ENCODE results near the gene LAMB1.

Gene LAMB1

DNA sequence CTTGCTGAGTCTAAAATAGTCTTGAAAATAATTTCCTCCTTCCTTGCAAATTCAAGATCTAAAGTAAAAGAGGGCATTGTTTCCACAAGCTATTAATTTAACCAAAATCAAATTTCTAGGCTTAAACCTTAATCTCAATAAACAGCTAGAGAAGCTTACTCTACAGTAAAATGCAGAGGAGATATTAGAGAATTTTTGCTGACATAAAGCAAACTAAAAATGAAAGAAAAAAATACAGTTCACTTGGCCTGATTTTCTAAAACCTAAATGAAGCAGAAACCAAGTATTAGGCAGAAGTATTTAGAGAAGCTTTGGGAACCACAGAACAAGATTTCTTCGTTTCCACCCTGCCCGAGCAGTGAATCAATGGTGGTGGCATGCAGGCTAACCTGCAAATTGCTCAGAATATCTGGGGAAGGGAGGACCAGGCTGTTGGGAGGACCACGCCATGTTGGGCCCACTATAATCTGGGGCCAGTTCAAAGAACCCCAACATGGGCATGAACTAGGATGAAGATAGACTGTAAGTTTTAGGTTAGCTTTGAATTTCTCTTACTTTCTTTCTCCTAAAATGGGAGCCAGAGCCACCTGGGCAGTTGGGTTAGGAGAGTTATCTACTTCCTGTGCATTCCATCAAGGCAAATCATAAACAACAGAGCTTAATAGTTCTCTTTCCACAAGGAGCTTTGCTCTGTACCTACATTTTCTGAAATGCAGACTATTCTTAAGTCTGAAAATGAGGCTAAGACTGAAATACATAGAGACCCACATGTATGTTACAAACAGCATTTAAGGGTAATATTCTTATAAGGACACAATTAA lies 4.1 kb downstream of the LAMB1 start:
- no peak for DNase-seq (ENCODE audit: low read depth in 3 of 3)

DNA sequence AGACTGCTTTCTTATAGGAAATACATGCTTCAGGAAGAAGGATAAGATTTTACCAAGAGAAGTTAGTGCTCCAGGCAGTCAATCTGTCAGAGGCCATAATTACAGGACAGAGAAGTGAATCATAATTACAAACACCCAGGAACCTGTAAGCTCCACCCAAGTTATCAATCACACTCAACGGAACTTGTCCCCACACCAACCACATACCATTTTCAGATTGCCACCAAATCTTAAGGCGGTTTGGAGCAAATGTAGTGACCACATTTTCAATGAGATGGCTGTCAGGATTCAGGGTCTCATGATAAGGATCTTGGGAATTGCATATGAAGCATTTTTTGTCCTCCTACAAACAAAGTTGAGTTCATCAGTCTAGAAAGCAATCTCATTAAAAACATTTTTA lies 4.8 kb downstream of the LAMB1 start:
- no peak for DNase-seq (ENCODE audit: low read depth in 3 of 3)

DNA sequence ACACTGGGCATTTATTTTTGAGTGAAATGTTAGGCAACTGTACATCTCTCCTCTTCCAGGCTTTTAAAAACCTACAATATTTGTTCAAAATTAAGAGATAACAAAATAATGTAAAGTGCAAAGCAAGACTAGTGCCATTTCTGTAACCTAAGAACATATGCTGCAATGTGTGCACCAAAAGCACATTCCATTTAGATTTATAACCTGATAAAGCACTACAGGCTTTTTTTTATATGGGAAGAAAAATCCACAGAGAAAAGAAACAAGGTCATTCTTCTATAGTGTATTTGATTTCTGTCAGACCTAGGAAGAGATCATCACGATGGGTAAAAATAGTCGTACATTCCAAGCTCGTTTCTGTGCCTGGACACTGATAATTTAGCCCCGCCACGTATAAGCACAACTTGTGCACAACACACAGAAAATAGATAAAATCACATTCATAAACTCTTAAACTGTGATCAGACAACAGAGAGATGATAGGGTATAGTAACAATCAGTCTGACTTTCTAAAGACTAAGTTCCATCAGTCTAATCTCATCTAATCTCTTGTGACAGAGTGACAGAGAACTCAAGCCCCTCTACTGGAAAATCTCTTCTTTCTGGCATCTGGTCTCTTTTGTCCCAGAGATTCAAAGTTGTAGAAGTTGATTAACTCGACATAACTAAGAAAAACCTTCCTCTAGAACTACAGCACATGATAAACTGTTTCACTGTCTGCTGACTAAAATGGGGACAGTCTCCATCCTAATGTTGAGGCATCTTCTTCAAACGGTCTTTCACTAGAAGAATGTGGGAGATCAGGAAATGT lies 6.7 kb downstream of the LAMB1 start:
- no peak for DNase-seq (ENCODE audit: low read depth in 3 of 3)

DNA sequence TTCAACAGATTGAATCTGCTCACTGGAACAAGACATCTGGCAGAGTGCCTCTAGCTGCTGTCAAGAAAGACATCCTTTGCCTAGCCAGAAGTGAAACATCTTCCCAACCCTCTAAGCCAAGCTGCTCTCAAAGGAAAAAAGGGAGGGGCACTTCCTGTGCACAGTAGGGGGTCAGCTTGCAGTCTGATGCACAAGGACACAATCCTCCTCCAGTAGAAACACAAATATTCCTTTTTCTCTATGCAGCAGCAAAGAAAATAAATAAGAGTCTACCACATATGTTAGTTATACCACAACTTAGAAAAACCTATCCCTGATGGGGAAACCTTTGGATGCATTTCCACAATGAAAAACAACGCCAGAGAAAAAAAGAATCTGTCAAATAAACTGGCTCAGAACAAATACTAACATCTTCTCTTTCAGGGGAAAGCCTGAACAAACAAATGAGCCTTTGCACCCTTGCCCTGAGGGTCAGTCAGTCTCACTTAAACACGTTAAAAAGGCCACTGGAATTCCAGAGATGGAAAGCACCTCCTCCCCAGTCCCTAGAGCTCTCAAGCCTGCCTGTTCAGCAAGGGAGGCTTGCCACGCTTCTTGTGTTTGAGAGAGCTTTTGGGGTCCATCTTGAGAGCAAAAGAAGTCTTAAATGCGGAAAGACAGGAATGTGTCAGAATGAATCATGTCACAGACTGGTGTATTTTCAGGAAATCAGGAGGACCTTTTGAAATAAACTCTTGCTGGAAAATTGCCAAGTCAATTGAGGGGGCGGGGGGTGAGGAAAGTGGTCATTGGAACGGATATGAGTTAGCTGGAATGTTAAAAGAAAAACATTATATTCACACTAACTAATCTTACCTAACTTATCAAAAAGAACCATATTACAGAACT lies 7.5 kb downstream of the LAMB1 start:
- DNase-seq (ENCODE audit: low read depth in 3 of 3): no peak

DNA sequence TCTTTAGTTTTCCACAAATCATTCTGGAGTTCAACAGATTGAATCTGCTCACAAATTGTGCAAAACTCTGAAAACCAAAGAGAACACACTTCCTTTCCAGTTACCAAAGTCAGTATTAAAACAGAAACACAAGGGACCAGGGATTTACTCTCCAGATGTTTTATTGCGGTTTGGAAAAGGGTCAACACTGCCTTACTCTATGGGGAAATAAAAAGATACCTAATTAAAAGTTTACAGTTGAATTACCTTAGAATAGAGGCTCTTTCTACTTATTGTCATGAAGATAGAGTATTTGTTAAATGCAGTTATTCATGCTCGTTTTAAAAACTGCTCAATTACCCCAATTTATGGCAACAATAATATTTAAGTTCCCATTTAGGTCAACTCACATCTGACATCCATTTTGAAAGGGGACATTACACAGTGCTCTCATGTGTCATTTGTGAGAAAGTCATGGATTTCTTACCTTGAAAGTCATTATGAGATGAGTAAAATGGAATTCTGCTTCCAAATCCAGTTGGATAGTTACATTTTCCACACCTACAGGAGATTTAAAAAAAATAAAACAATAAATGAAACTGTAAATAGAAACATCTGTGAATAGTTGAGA lies 8.4 kb downstream of the LAMB1 start:
- DNase-seq (ENCODE audit: low read depth in 3 of 3): no peak

DNA sequence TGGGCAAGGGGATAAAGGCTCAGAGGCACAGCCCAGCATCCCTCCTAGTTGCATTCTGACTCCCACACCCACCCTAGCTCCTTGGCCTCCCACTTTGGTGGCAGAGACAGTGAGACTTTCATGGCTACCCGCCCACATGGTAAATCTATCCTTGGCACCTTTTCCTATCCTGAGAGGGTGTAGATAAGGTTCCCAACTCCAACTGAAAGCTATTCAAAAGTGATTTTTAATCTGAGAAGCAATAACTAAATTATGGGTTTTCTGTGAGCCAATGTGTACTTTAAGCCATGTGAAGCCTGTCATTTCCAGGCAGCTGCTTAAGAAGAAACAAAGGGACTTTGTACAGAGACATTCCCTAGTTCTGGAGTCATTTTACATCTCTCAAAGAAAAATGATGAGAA lies 9.1 kb downstream of the LAMB1 start:
- no peak for DNase-seq (ENCODE audit: low read depth in 3 of 3)

DNA sequence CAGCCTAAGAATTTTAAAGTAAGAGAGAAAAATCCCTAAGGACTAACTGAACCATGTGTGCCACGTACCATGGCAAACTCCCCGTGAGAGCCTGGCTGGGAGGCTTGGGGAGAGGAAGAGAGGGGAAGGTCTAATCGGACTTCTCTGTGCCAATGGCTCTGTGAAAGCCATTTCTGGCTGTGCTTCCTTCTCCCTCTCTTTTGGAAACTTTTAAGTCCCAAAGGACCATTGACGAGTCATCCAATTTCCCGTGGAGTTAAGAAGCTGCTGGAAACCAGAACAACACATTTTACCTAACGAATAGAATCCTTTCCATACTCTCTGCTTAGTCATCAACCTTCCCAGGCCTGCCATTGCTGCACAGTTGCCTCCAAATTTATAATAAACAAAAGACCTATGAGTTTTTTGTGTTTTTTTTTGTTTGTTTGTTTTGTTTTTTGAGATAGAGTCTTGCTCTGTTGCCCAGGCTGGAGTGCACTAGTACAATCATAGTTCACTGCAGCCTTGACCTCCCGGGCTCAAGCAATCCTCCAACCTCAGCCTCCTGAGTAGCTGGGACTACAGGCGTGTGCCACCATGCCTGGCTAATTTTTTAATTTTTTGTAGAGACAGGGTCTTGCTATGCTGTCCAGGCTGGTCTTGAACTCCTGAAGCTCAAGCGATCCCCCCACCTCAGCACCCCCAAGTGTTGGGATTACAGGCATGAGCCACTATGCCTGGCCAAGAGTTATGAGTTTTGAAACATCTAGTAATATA lies 13.2 kb downstream of the LAMB1 start:
- no peak for DNase-seq (ENCODE audit: low read depth in 3 of 3)

DNA sequence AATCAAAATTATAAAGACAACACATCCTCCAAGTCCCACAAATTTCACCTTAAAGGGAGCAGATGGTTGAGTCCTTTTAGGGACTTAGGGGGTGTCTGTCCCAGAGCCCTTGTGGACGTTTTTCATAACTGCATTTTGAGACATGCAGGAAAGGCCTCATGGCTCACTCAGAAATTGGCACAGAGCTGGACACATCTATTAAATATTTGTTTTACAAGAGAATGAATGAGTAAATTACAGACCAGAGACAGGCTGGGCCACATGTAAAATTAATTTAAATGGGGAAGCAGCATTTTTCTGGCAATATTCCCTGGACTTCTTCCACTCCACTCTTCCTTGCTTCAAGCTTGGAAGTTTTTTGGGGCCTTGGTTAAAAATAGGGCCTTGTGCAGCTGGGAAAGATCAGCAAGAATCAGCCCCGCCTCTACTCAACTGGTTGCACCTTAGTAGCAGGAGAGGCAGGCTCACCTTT lies 20.0 kb downstream of the LAMB1 start:
- DNase-seq (ENCODE audit: low read depth in 3 of 3): no peak

DNA sequence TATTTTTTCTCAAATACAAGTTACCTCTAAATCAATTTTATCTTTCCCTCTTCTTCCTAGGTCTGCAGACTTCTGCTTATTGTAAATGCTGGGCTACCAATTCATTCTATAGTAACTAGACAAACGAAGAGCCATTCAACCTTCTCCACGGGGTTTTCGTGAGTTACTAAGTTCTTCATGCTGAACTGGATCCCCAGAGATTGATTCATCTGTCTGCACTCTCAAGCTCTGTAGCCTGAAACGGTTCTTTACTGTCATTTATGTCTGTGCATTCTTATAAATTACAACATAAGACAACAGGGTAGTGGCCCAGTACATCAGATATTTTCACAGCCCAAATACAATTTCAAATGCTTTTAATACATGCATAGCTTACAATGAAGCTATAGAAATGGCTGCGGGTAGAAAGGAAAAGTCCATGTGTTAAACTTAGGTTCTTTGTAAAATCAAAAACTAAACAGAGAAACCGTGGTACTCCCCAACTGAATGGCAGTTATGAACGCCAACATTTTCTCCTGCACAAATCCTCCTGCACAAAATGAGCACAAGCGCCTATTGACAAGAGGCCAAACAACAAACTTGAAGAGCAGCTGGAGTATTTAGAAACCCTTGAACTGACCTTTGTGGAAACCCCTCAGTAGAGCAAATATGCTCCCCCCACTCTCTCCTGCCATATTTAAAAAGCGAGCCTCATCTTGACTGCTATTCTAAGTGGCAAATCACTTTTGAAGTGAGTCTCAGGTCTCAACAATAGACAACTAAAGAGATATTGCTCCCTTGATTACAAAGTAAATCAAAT lies 20.7 kb downstream of the LAMB1 start:
- DNase-seq (ENCODE audit: low read depth in 3 of 3): no peak

DNA sequence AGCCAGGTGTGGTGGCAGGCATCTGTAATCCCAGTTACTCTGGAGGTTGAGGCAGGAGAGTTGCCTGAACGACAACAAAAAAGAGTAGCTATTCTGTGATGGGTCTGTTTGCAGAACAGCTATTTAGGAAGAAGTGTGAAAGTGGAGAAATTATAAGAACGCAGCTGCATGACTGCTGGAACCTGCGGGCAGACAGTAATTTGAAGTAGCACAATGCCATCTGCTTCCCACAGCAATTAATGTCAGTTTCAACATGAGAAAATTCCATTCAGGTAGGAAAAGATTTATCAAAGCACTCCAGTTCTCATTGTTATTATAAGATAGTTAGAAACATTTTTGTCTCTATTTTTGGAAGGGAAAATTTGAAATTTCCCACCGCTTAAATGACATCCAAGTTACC lies 21.5 kb downstream of the LAMB1 start:
- DNase-seq (ENCODE audit: low read depth in 3 of 3): no peak

DNA sequence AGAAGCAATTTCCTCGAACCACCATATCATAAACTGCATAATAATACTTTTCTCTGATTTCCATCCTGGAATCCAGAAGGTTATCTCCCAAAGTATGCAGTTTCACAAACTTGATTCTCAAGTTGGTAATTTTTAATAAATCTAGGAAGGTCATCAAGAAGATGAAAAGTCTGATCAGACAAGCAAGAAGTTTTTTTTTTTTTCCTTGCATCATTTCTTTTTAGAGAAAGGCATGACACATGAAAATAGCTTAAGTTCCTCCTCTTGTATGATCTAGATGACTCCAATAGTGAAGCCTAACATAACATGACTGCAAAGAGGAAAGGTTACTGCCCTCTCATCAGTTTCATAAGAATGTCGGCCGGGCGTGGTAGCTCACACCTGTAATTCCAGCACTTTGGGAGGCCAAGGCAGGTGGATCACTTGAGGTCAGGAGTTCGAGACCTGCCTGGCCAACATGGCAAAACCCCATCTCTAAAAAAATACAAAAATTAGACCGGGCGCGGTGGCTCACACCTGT lies 22.2 kb downstream of the LAMB1 start:
- DNase-seq (ENCODE audit: low read depth in 3 of 3): no peak

DNA sequence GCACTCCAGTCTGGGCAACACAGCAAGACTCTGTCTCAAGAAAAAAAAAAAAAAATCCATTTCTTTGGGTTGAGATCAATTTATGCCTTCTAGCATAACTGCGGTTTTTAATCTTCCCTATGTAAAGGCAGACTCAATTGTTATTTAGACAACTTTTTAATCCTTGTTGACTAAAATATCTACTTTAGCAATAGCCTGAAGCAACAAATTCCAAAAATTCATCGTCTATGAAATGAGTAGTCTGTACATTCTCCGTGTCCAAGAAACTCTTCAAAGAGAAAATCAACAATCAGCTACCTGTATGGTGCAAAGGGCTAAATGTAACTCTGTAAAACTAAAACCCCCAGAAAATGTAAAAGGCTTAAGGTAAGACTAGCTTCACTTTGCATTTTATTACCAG lies 22.8 kb downstream of the LAMB1 start:
- DNase-seq (ENCODE audit: low read depth in 3 of 3): no peak

DNA sequence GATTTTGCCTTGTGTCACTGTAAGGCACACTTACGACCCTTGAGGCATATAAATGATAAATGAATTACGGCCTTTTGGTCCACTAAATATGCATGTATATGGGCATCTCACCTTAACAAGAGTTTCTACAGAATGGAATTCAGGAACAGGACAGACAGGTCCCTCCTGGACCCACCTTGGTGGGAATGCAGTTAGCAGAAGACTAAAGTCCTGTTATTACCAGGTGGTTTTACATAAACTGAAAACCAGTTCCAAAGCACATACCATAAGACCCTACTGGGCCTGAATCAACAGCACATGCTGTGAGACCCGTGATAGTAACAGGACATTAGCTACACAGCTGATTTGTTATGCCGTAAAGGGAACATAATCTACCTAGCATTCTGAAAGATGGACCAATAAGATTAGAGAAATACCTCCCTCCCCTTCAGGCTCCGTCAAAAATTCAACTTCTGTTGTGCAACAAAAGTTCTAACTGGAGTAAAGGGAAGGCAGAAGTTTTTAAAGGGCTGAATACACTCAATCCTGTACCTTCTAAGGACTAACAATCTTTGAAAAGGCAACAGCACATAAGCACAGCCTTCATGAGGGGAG lies 24.0 kb downstream of the LAMB1 start:
- DNase-seq (ENCODE audit: low read depth in 3 of 3): no peak

DNA sequence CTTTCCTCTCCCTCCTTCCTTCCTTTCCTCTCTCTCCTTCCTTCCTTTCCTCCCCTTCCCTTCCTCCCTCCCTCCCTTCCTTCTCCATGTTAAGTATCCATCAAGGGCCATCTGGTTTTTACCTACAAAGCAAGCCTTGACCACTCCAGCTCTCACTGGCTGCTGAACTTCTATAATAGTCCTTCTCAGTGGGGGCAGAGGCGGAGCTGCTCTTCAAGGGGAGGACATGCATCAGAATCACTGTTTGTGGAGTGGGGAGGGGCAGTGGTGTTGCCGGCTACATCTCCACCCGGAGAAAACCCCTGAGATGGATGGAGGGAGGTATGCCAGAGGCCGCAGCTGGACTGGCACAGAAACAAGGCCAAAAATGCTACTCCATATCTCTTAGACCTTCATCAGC lies 25.9 kb downstream of the LAMB1 start:
- DNase-seq (ENCODE audit: low read depth in 3 of 3): no peak

DNA sequence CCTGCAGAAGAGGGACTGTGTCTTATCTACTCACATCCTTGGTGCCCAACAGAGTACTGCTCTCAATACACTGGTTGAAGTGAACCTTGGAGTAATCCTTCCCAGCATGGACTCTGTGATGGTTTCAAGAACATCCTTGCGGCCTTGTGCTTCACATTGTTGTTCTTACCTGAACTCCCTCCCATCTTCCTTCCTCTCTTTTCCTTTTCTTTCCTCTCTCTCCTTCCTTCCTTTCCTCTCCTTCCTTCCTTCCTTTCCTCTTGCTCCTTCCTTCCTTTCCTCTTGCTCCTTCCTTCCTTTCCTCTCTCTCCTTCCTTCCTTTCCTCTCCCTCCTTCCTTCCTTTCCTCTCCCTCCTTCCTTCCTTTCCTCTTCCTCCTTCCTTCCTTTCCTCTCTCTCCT lies 26.3 kb downstream of the LAMB1 start:
- no peak for DNase-seq (ENCODE audit: low read depth in 3 of 3)

DNA sequence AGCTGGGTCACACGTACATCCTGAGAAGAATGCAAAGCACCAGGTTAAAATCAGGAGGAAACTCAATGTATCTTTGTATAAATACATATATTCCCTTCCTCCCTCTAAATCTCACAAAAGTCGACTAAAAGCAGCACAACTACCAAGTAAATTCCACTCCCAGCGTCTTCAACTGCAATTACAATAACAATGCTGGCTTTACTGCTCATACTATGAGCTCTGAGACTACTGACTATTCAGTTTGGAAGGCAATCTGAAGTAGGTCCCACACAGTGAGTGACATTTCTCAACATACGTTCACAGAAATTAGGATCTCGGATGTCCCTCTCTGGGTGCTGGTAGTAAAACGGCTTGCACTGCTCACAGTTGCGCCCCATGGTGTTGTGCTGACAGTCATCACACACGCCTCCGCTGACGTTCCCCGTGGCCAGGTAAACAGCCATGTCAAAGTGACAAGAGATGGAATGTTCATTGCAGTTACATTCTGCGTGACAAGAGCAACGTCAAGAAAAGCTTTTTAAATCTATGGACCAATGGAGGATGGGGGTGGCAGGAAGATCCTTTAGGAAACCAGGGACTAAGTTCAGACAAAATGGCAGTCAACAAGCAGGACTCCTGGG lies 27.5 kb downstream of the LAMB1 start:
- DNase-seq (ENCODE audit: low read depth in 3 of 3): no peak

DNA sequence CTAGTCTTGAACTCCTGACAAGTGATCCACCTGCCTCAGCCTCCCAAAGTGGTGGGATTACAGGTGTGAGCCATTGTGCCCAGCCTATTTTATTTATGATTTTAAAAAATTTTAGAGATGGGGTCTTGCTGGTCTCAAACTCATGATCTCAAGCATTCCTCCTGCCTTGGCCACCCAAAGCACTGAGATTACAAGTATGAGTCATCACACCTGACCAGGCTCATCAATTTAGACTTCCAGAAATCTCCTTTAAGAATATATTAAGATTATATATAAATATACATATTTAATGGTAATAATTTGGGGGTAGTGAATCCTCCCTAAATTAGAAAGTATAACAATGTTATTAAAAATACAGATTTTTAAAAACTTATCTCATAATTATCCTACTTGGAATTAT lies 29.1 kb downstream of the LAMB1 start:
- no peak for DNase-seq (ENCODE audit: low read depth in 3 of 3)

DNA sequence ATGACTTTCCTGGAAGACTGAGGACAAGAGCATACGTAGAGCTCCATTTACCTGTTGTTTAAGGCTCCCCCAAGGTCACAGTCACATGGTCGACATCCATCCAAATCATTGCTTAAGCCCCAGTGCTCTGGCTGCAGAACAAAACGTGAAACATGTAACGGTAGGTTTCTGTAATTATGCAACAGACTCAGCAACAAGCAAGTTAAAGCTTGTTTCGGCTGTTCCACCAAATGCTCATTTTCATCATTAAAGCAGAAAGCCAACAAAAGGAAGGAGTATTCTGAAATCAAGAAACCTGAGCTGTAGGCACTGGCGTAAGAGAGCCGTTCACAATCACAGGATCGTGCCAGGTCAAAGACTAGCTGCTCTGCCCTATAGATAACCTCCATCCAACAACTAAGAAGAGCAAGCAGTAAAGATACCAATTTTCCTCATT lies 30.0 kb downstream of the LAMB1 start:
- DNase-seq (ENCODE audit: low read depth in 3 of 3): no peak

DNA sequence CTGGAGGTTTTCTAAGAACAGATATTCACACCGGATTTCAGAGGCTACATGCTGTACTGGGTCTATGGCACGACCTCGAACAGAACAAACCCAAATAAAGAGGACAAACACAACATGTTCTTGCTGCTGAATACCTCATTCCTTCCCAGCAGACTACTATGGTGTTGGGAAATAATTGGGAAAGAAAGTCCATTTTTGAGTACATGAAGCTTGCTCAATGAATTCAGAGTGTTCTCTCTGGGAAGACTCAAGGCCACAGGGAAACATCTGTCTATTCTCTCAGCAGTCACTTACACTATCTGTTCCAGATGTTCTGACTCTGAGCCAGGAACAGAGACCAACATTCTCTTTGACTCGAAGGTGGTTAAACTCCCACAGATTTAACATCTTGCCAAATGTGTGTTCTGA lies 30.9 kb downstream of the LAMB1 start:
- DNase-seq (ENCODE audit: low read depth in 3 of 3): no peak

Measured in stimulated activated CD4-positive, alpha-beta T cell treated with anti-CD3 and anti-CD28 coated beads, TNF-alpha, amount 100 ng/mL, for 24 hours (primary cell).